Measurements from ENCODE around the gene MSRB3. TPM values are rescaled to one million over a fixed set of nuclear protein-coding genes. Genes with fewer than 3 reads are reported as not detected.
A peak's percentile ranks its signal among the peaks of the same experiment; 100 is the strongest.

The MSRB3 gene
- total and polyA plus RNA-seq, 4 donors = 9.9 to 24.0 (median 15.3) TPM

GRCh38 chr12:65367396-65367795 lies 88.9 kb downstream of the MSRB3 start:
- Histone ChIP-seq H3K4me1 (ENCODE audit: control insufficient read depth, insufficient read depth, low read length) (no peaks in the 10 kb centered on the region), H3K9me3 (ENCODE audit: control insufficient read depth, insufficient read depth, low read length) (no peaks in the 10 kb centered on the region), H3K27me3 (ENCODE audit: control insufficient read depth, insufficient read depth, low read length) (no peaks in the 10 kb centered on the region), H3K36me3 (ENCODE audit: control insufficient read depth, insufficient read depth, low read length) (no peaks in the 10 kb centered on the region), H3K27ac (ENCODE audit: low read depth, low read length) (no peak overlapping the region), H3K4me3 (ENCODE audit: low read depth, low read length) (no peak overlapping the region)
- no peak for DNase-seq (ENCODE audit: low read depth in 4 of 6, low spot score in 6 of 6)

- H3K4me3 ChIP-seq (ENCODE audit: low read depth, low read length) = no peak overlapping the region
- H3K4me1 ChIP-seq (ENCODE audit: control insufficient read depth, insufficient read depth, low read length) = no peaks in the 10 kb centered on the region
- DNase-seq (ENCODE audit: low read depth in 4 of 6, low spot score in 6 of 6) = peak in 1 of 6 donors; percentile 57
- no peak overlapping the region for H3K27ac ChIP-seq (ENCODE audit: low read depth, low read length)
- no CpG with 5 or more reads among the region's 4 CpGs for WGBS (ENCODE audit: insufficient coverage)
- no peaks in the 10 kb centered on the region for H3K9me3 ChIP-seq (ENCODE audit: control insufficient read depth, insufficient read depth, low read length)
- H3K36me3 ChIP-seq (ENCODE audit: control insufficient read depth, insufficient read depth, low read length) = no peaks in the 10 kb centered on the region
- H3K27me3 ChIP-seq (ENCODE audit: control insufficient read depth, insufficient read depth, low read length) = no peaks in the 10 kb centered on the region
Observed at GRCh38 chr12:65368055-65368454, 89.6 kb downstream of the MSRB3 start.

- Histone ChIP-seq H3K27ac (ENCODE audit: low read depth, low read length) (no peak overlapping the region), H3K4me3 (ENCODE audit: low read depth, low read length) (no peak overlapping the region), H3K27me3 (ENCODE audit: control insufficient read depth, insufficient read depth, low read length) (no peaks in the 10 kb centered on the region), H3K4me1 (ENCODE audit: control insufficient read depth, insufficient read depth, low read length) (no peaks in the 10 kb centered on the region), H3K36me3 (ENCODE audit: control insufficient read depth, insufficient read depth, low read length) (no peaks in the 10 kb centered on the region), H3K9me3 (ENCODE audit: control insufficient read depth, insufficient read depth, low read length) (no peaks in the 10 kb centered on the region)
- no peak for DNase-seq (ENCODE audit: low read depth in 4 of 6, low spot score in 6 of 6)
Observed at GRCh38 chr12:65372574-65372973, 94.1 kb downstream of the MSRB3 start.

- H3K9me3 ChIP-seq (ENCODE audit: control insufficient read depth, insufficient read depth, low read length) = no peaks in the 10 kb centered on the region
- H3K27ac ChIP-seq (ENCODE audit: low read depth, low read length) = no peak overlapping the region
- no peaks in the 10 kb centered on the region for H3K27me3 ChIP-seq (ENCODE audit: control insufficient read depth, insufficient read depth, low read length)
- H3K4me3 ChIP-seq (ENCODE audit: low read depth, low read length) = no peak overlapping the region
- no peaks in the 10 kb centered on the region for H3K36me3 ChIP-seq (ENCODE audit: control insufficient read depth, insufficient read depth, low read length)
- no peaks in the 10 kb centered on the region for H3K4me1 ChIP-seq (ENCODE audit: control insufficient read depth, insufficient read depth, low read length)
- WGBS (ENCODE audit: insufficient coverage) = no CpG with 5 or more reads among the region's 2 CpGs
- no peak for DNase-seq (ENCODE audit: low read depth in 4 of 6, low spot score in 6 of 6)
Observed at GRCh38 chr12:65384240-65384639, 105.8 kb downstream of the MSRB3 start.

- no peaks in the 10 kb centered on the region for H3K9me3 ChIP-seq (ENCODE audit: control insufficient read depth, insufficient read depth, low read length)
- no peak for DNase-seq (ENCODE audit: low read depth in 4 of 6, low spot score in 6 of 6)
- H3K27ac ChIP-seq (ENCODE audit: low read depth, low read length) = no peak overlapping the region
- H3K4me1 ChIP-seq (ENCODE audit: control insufficient read depth, insufficient read depth, low read length) = no peaks in the 10 kb centered on the region
- H3K27me3 ChIP-seq (ENCODE audit: control insufficient read depth, insufficient read depth, low read length) = no peaks in the 10 kb centered on the region
- no peak overlapping the region for H3K4me3 ChIP-seq (ENCODE audit: low read depth, low read length)
- no peaks in the 10 kb centered on the region for H3K36me3 ChIP-seq (ENCODE audit: control insufficient read depth, insufficient read depth, low read length)
Observed at GRCh38 chr12:65387396-65387795, 108.9 kb downstream of the MSRB3 start.

- H3K4me3 ChIP-seq (ENCODE audit: low read depth, low read length) = no peak overlapping the region
- 84% methylated on average over 3 of the region's 4 CpGs for WGBS (ENCODE audit: insufficient coverage)
Observed at GRCh38 chr12:65389436-65389835, 111.0 kb downstream of the MSRB3 start.

GRCh38 chr12:65391711-65392110 lies 113.2 kb downstream of the MSRB3 start:
- Histone ChIP-seq H3K36me3 (ENCODE audit: control insufficient read depth, insufficient read depth, low read length) (no peaks in the 10 kb centered on the region), H3K27ac (ENCODE audit: low read depth, low read length) (no peak overlapping the region), H3K4me3 (ENCODE audit: low read depth, low read length) (no peak overlapping the region), H3K27me3 (ENCODE audit: control insufficient read depth, insufficient read depth, low read length) (no peaks in the 10 kb centered on the region), H3K9me3 (ENCODE audit: control insufficient read depth, insufficient read depth, low read length) (peaks cover 2% of the 10 kb centered on the region), H3K4me1 (ENCODE audit: control insufficient read depth, insufficient read depth, low read length) (no peaks in the 10 kb centered on the region)
- peak in 1 of 6 donors; percentile 72 for DNase-seq (ENCODE audit: low read depth in 4 of 6, low spot score in 6 of 6)
- WGBS (ENCODE audit: insufficient coverage) = no CpG with 5 or more reads among the region's 1 CpG

More at GRCh38 chr12:65389436-65389835, 111.0 kb downstream of the MSRB3 start:
- DNase-seq (ENCODE audit: low read depth in 4 of 6, low spot score in 6 of 6) = no peak
- Histone ChIP-seq H3K27ac (ENCODE audit: low read depth, low read length) (no peak overlapping the region), H3K36me3 (ENCODE audit: control insufficient read depth, insufficient read depth, low read length) (no peaks in the 10 kb centered on the region), H3K27me3 (ENCODE audit: control insufficient read depth, insufficient read depth, low read length) (no peaks in the 10 kb centered on the region), H3K9me3 (ENCODE audit: control insufficient read depth, insufficient read depth, low read length) (peaks cover 2% of the 10 kb centered on the region), H3K4me1 (ENCODE audit: control insufficient read depth, insufficient read depth, low read length) (no peaks in the 10 kb centered on the region)

GRCh38 chr12:65392491-65392890 lies 114.0 kb downstream of the MSRB3 start:
- WGBS (ENCODE audit: insufficient coverage) = 50% methylated on average over 1 of the region's 5 CpGs
- no peaks in the 10 kb centered on the region for H3K36me3 ChIP-seq (ENCODE audit: control insufficient read depth, insufficient read depth, low read length)
- peak in 1 of 6 donors; percentile 67 for DNase-seq (ENCODE audit: low read depth in 4 of 6, low spot score in 6 of 6)

GRCh38 chr12:65403188-65403587 lies 124.7 kb downstream of the MSRB3 start:
- no peaks in the 10 kb centered on the region for H3K4me1 ChIP-seq (ENCODE audit: control insufficient read depth, insufficient read depth, low read length)
- WGBS (ENCODE audit: insufficient coverage) = 86% methylated on average over 2 of the region's 5 CpGs
- no peak overlapping the region for H3K4me3 ChIP-seq (ENCODE audit: low read depth, low read length)
- H3K9me3 ChIP-seq (ENCODE audit: control insufficient read depth, insufficient read depth, low read length) = no peaks in the 10 kb centered on the region
- no peaks in the 10 kb centered on the region for H3K36me3 ChIP-seq (ENCODE audit: control insufficient read depth, insufficient read depth, low read length)
- peak in 1 of 6 donors; percentile 5 for DNase-seq (ENCODE audit: low read depth in 4 of 6, low spot score in 6 of 6)
- no peak overlapping the region for H3K27ac ChIP-seq (ENCODE audit: low read depth, low read length)
- no peaks in the 10 kb centered on the region for H3K27me3 ChIP-seq (ENCODE audit: control insufficient read depth, insufficient read depth, low read length)

More at GRCh38 chr12:65392491-65392890, 114.0 kb downstream of the MSRB3 start:
- Histone ChIP-seq H3K4me1 (ENCODE audit: control insufficient read depth, insufficient read depth, low read length) (no peaks in the 10 kb centered on the region), H3K27me3 (ENCODE audit: control insufficient read depth, insufficient read depth, low read length) (no peaks in the 10 kb centered on the region), H3K27ac (ENCODE audit: low read depth, low read length) (no peak overlapping the region), H3K9me3 (ENCODE audit: control insufficient read depth, insufficient read depth, low read length) (peaks cover 2% of the 10 kb centered on the region), H3K4me3 (ENCODE audit: low read depth, low read length) (no peak overlapping the region)

GRCh38 chr12:65407388-65408149 lies 129.1 kb downstream of the MSRB3 start:
- no peaks in the 10 kb centered on the region for H3K4me1 ChIP-seq (ENCODE audit: control insufficient read depth, insufficient read depth, low read length)
- WGBS (ENCODE audit: insufficient coverage) = 100% methylated on average over 1 of the region's 4 CpGs
- H3K27ac ChIP-seq (ENCODE audit: low read depth, low read length) = no peak overlapping the region
- no peaks in the 10 kb centered on the region for H3K27me3 ChIP-seq (ENCODE audit: control insufficient read depth, insufficient read depth, low read length)
- no peak for DNase-seq (ENCODE audit: low read depth in 4 of 6, low spot score in 6 of 6)
- no peak overlapping the region for H3K4me3 ChIP-seq (ENCODE audit: low read depth, low read length)
- H3K9me3 ChIP-seq (ENCODE audit: control insufficient read depth, insufficient read depth, low read length) = no peaks in the 10 kb centered on the region
- H3K36me3 ChIP-seq (ENCODE audit: control insufficient read depth, insufficient read depth, low read length) = no peaks in the 10 kb centered on the region
